ENCODE data around the gene ZNF547.
A peak's percentile ranks its signal among the peaks of the same experiment; 100 is the strongest.

ZNF547 gene

GRCh38 chr19:57362419-57362818 is 932 bp upstream of the ZNF547 start (continued):
- no peak for TF ChIP-seq ZBTB49 (tag by site-specific recombination; IDR thresholded peaks at IDR 0.05; ENCODE audit: low read depth)
- TF ChIP-seq ZBTB10 (tag by site-specific recombination; IDR thresholded peaks at IDR 0.05) = no peak
- no peak for TF ChIP-seq ZNF423 (tag by site-specific recombination; IDR thresholded peaks at IDR 0.05)

GRCh38 chr19:57363688-57364181 is 384 bp downstream of the ZNF547 start:
- H3K36me3 ChIP-seq (ENCODE audit: control insufficient read depth in 2 of 2, insufficient read depth in 1 of 2, low read length in 2 of 2) = peaks cover 11 to 17% of the 10 kb centered on the region in 2 experiments
- H3K4me3 ChIP-seq (ENCODE audit: low read depth, low read length) = peak overlapping the region; percentile 86
- ChIA-PET CTCF (no interaction called here), POLR2A (interaction anchor here (1.0 to 2.2 kb wide), 7 partner anchors 9 to 451 kb away, joined by 3 to 29 read pairs (median 4); partner anchors contain the start of genes ZNF304, ZNF548, ZNF552 and ZNF749)
- TF ChIP-seq ZNF626 (tag by site-specific recombination; IDR thresholded peaks at IDR 0.05) (no peak), ZNF266 (tag by site-specific recombination; IDR thresholded peaks at IDR 0.05; ENCODE audit: low read depth) (no peak), ZNF426 (tag by site-specific recombination; IDR thresholded peaks at IDR 0.05) (no peak), ZNF404 (tag by site-specific recombination; IDR thresholded peaks at IDR 0.05) (no peak), ZNF138 (tag by site-specific recombination; IDR thresholded peaks at IDR 0.05; ENCODE audit: borderline replicate concordance) (no peak), ZNF311 (tag by site-specific recombination; IDR thresholded peaks at IDR 0.05; ENCODE audit: borderline replicate concordance) (no peak), KLF16 (tag by site-specific recombination; IDR thresholded peaks at IDR 0.05) (no peak), CTCF (tag by site-specific recombination; IDR thresholded peaks at IDR 0.05) (no peak), ZBTB17 (tag by site-specific recombination; IDR thresholded peaks at IDR 0.05) (peak; percentile 85)
- H3K4me1 ChIP-seq (ENCODE audit: control insufficient read depth, insufficient read depth, low read length) = peaks cover 4% of the 10 kb centered on the region; the same call in 1 of the 2 replicates
- peak overlapping the region; percentile 54; the same call in 1 of the 2 replicates for H3K27ac ChIP-seq (ENCODE audit: extremely low read depth, low read depth, low read length)
- H3K9me3 ChIP-seq (ENCODE audit: control insufficient read depth, insufficient read depth, low read depth, low read length) = no peaks in the 10 kb centered on the region

- Histone ChIP-seq H3K9me3 (ENCODE audit: control insufficient read depth, insufficient read depth, low read depth, low read length) (no peaks in the 10 kb centered on the region), H3K4me3 (ENCODE audit: low read depth, low read length) (no peak overlapping the region), H3K27ac (ENCODE audit: extremely low read depth, low read depth, low read length) (no peak overlapping the region), H3K4me1 (ENCODE audit: control insufficient read depth, insufficient read depth, low read length) (peaks cover 4% of the 10 kb centered on the region; the same call in 1 of the 2 replicates), H3K36me3 (ENCODE audit: control insufficient read depth in 2 of 2, insufficient read depth in 1 of 2, low read length in 2 of 2) (peaks cover 7 to 23% of the 10 kb centered on the region in 2 experiments)
- ChIA-PET POLR2A (interaction anchor here (0.6 kb wide), 2 partner anchors 47 to 59 kb away, joined by 3 to 4 read pairs; no protein-coding TSS in a partner anchor), CTCF (interaction anchor here (0.6 kb wide), 1 partner anchor 636 kb away, joined by 5 read pairs; no protein-coding TSS in a partner anchor)
- TF ChIP-seq ZNF571 (tag by site-specific recombination; IDR thresholded peaks at IDR 0.05) = no peak
- no peak for TF ChIP-seq ZNF777 (tag by site-specific recombination; IDR thresholded peaks at IDR 0.05; ENCODE audit: borderline replicate concordance)
- TF ChIP-seq ZFP37 (tag by site-specific recombination; IDR thresholded peaks at IDR 0.05) = no peak
- no peak for TF ChIP-seq HOXC10 (CRISPR knock-in tag; IDR thresholded peaks at IDR 0.05)
- no peak for TF ChIP-seq ZNF169 (tag by site-specific recombination; IDR thresholded peaks at IDR 0.05)
- no peak for TF ChIP-seq ZBTB49 (tag by site-specific recombination; IDR thresholded peaks at IDR 0.05; ENCODE audit: low read depth)
- no peak for TF ChIP-seq ZNF521 (tag by site-specific recombination; IDR thresholded peaks at IDR 0.05)
- TF ChIP-seq ZNF184 (tag by site-specific recombination; IDR thresholded peaks at IDR 0.05) = no peak
- no peak for TF ChIP-seq ZNF341 (tag by site-specific recombination; IDR thresholded peaks at IDR 0.05; ENCODE audit: low read depth)
- TF ChIP-seq KLF1 (tag by site-specific recombination; IDR thresholded peaks at IDR 0.05) = no peak
- no peak for TF ChIP-seq ZNF175 (tag by site-specific recombination; IDR thresholded peaks at IDR 0.05)
- no peak for TF ChIP-seq ZSCAN18 (tag by site-specific recombination; IDR thresholded peaks at IDR 0.05)
Measured at GRCh38 chr19:57366776-57367175, 3.4 kb downstream of the ZNF547 start.

All from HEK293 (cell line).